ENCODE measurements around the gene MGAT3.

The MGAT3 gene

GRCh38 chr22:39508393-39508792 lies 51.6 kb downstream of the MGAT3 start:
- DNase-seq (ENCODE audit: low read depth), result no peak
- no peak overlapping the region for H3K4me3 ChIP-seq (ENCODE audit: low read depth, low read length)
- no peak for TF ChIP-seq CTCF (IDR thresholded peaks at IDR 0.05; ENCODE audit: insufficient read depth, low read depth, low read length, missing control alignments)

- DNase-seq (ENCODE audit: low read depth), result no peak
- no peak overlapping the region for H3K4me3 ChIP-seq (ENCODE audit: low read depth, low read length)
- no peak for TF ChIP-seq CTCF (IDR thresholded peaks at IDR 0.05; ENCODE audit: insufficient read depth, low read depth, low read length, missing control alignments)
Measured at GRCh38 chr22:39510529-39511149, 53.8 kb downstream of the MGAT3 start.

GRCh38 chr22:39511226-39511625 lies 54.4 kb downstream of the MGAT3 start:
- no peak overlapping the region for H3K4me3 ChIP-seq (ENCODE audit: low read depth, low read length)
- TF ChIP-seq CTCF (IDR thresholded peaks at IDR 0.05; ENCODE audit: insufficient read depth, low read depth, low read length, missing control alignments), result no peak
- no peak for DNase-seq (ENCODE audit: low read depth)

GRCh38 chr22:39512026-39512425 lies 55.2 kb downstream of the MGAT3 start:
- TF ChIP-seq CTCF (IDR thresholded peaks at IDR 0.05; ENCODE audit: insufficient read depth, low read depth, low read length, missing control alignments), result no peak
- H3K4me3 ChIP-seq (ENCODE audit: low read depth, low read length), result no peak overlapping the region
- no peak for DNase-seq (ENCODE audit: low read depth)

- TF ChIP-seq CTCF (IDR thresholded peaks at IDR 0.05; ENCODE audit: insufficient read depth, low read depth, low read length, missing control alignments), result no peak
- no peak overlapping the region for H3K4me3 ChIP-seq (ENCODE audit: low read depth, low read length)
- no peak for DNase-seq (ENCODE audit: low read depth)
Measured at GRCh38 chr22:39513791-39514190, 57.0 kb downstream of the MGAT3 start.

GRCh38 chr22:39514373-39514973 lies 57.7 kb downstream of the MGAT3 start:
- peak; percentile 41 for DNase-seq (ENCODE audit: low read depth)
- no peak overlapping the region for H3K4me3 ChIP-seq (ENCODE audit: low read depth, low read length)
- peak; percentile 65 for TF ChIP-seq CTCF (IDR thresholded peaks at IDR 0.05; ENCODE audit: insufficient read depth, low read depth, low read length, missing control alignments)

Data from GM12865 (cell line).